Fibroblast of skin of left biceps (primary cell): ENCODE measurements around the gene AHSP.
"Not testable (repeated sequence)": the region's sequence is repeated elsewhere in the genome, so short reads cannot be mapped to it uniquely, and the experiment has no call there.

Experiments
- DNase-seq, 2 experiments: peaks; one replicate each; pipeline ENCODE4 v3.0.0-alpha.2; 2013; ENCODE audit warnings: low read depth in 2 of 2

AHSP gene

GRCh38 chr16:31501226-31501965 lies 26.3 kb upstream of the AHSP start:
- no peak for DNase-seq

GRCh38 chr16:31501966-31502348 lies 25.7 kb upstream of the AHSP start:
- DNase-seq = no peak

GRCh38 chr16:31502981-31503380 lies 24.7 kb upstream of the AHSP start:
- DNase-seq = no peak

GRCh38 chr16:31503555-31503954 lies 24.1 kb upstream of the AHSP start:
- DNase-seq = not testable (repeated sequence)

- no peak for DNase-seq
These were observed 23.5 kb upstream of the AHSP start for GRCh38 chr16:31504159-31504558.

- no peak for DNase-seq
These were observed 22.2 kb upstream of the AHSP start for GRCh38 chr16:31505483-31505882.

GRCh38 chr16:31507617-31507928 lies 20.1 kb upstream of the AHSP start:
- no peak for DNase-seq

GRCh38 chr16:31507929-31508705 lies 19.6 kb upstream of the AHSP start, which contains the start of gene RUSF1:
TSS of gene RUSF1 (minus strand) at chr16:31508391. CDS start at chr16:31508373, 18 bp downstream.
- peak; percentile 71 to 72 for DNase-seq

- DNase-seq = no peak
These were observed 18.9 kb upstream of the AHSP start for GRCh38 chr16:31508706-31509195.

- DNase-seq = peak in 1 of 2 experiments; percentile 20
These were observed 14.6 kb upstream of the AHSP start for GRCh38 chr16:31513126-31513525.

- no peak for DNase-seq
These were observed 13.8 kb upstream of the AHSP start for GRCh38 chr16:31513884-31514283.

GRCh38 chr16:31517800-31518402 lies 9.8 kb upstream of the AHSP start:
- no peak for DNase-seq

GRCh38 chr16:31519759-31520431 lies 7.8 kb upstream of the AHSP start:
- DNase-seq = no peak

- DNase-seq = no peak
These were observed 6.3 kb upstream of the AHSP start for GRCh38 chr16:31521368-31521767.

GRCh38 chr16:31522071-31522470 lies 5.6 kb upstream of the AHSP start:
- no peak for DNase-seq

GRCh38 chr16:31523768-31524167 lies 3.9 kb upstream of the AHSP start:
- DNase-seq = not testable (repeated sequence)

- no peak for DNase-seq
These were observed 2.6 kb upstream of the AHSP start for GRCh38 chr16:31525113-31525512.

- no peak for DNase-seq
These were observed 915 bp downstream of the AHSP start for GRCh38 chr16:31528523-31529107.

- peak; percentile 53 to 57 for DNase-seq
These were observed 1.6 kb downstream of the AHSP start for GRCh38 chr16:31529108-31529936.

- DNase-seq = no peak
These were observed 2.2 kb downstream of the AHSP start for GRCh38 chr16:31529937-31530312.

- DNase-seq = no peak
These were observed 2.7 kb downstream of the AHSP start for GRCh38 chr16:31530405-31530804.
